Measurements from ENCODE around the gene PTTG1IP.

The PTTG1IP gene

GRCh38 chr21:44813727-44814126 lies 59.8 kb downstream of the PTTG1IP start:
- DNase-seq (ENCODE audit: low read depth): no peak
- no peak for TF ChIP-seq CTCF (IDR thresholded peaks at IDR 0.05; ENCODE audit: control insufficient read depth, extremely low read depth, insufficient read depth)
- no peak overlapping the region for H3K4me3 ChIP-seq (ENCODE audit: low read depth, low read length)

DNA sequence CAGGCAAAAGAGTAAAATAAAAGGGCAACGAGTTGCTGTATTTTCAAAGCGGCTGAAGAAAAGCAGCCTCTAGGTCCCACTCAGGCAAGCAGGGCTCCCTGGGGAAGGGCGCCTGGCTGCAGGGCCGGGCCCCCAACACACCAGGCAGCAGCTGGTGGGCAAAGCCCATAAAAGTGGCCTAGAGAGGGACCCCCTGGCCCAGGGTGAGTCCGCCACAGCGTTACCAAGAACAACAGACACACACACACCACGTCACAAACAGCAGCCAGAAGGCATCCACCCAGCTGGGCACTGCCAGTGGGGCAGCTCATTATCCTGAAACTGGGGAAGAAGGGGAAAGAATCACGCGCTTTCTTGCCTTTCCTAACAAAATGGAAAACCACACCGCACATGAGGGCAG lies 60.3 kb downstream of the PTTG1IP start:
- DNase-seq (ENCODE audit: low read depth): no peak
- TF ChIP-seq CTCF (IDR thresholded peaks at IDR 0.05; ENCODE audit: control insufficient read depth, extremely low read depth, insufficient read depth): no peak
- H3K4me3 ChIP-seq (ENCODE audit: low read depth, low read length): no peak overlapping the region

- TF ChIP-seq CTCF (IDR thresholded peaks at IDR 0.05; ENCODE audit: control insufficient read depth, extremely low read depth, insufficient read depth): no peak
- no peak for DNase-seq (ENCODE audit: low read depth)
- H3K4me3 ChIP-seq (ENCODE audit: low read depth, low read length): no peak overlapping the region
These were observed 60.9 kb downstream of the PTTG1IP start for GRCh38 chr21:44812640-44813039.

DNA sequence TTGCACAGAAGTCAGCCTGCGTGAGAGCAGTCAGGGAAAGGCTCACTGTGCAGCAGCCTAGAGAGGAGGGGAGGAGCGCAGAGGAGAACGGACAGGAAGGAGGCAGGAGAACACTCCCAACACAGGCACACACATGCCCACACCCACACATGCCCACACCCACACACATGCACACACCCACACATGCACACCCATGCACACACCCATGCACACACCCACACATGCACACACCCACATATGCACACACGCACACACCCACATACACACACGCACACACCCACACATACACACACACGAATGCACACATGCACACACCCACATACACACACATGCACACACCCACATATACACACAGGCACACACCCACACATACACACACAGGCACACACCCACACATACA lies 62.7 kb downstream of the PTTG1IP start:
- no peak for DNase-seq (ENCODE audit: low read depth)
- H3K4me3 ChIP-seq (ENCODE audit: low read depth, low read length): no peak overlapping the region
- no peak for TF ChIP-seq CTCF (IDR thresholded peaks at IDR 0.05; ENCODE audit: control insufficient read depth, extremely low read depth, insufficient read depth)

DNA sequence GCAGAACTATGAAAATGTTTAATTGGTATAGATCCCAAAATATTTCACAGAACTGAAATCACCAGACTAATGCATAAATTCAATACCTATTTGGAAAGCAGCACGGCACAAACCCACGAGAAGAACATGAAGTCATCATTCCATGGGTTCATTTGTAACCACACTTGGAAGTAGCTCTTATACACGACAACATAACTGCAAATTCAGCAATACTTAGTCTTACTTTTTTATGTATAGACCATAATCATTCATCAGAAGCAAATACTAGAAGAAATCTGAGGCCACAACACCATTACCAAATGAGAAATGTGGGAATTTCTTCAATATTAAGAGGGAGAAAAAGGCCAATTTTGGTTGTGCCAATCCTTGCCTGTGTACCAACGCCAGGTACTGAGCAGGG lies 67.6 kb downstream of the PTTG1IP start:
- DNase-seq (ENCODE audit: low read depth): no peak
- no peak overlapping the region for H3K4me3 ChIP-seq (ENCODE audit: low read depth, low read length)
- no peak for TF ChIP-seq CTCF (IDR thresholded peaks at IDR 0.05; ENCODE audit: control insufficient read depth, extremely low read depth, insufficient read depth)

- no peak overlapping the region for H3K4me3 ChIP-seq (ENCODE audit: low read depth, low read length)
- TF ChIP-seq CTCF (IDR thresholded peaks at IDR 0.05; ENCODE audit: control insufficient read depth, extremely low read depth, insufficient read depth): no peak
- no peak for DNase-seq (ENCODE audit: low read depth)
These were observed 68.3 kb downstream of the PTTG1IP start for GRCh38 chr21:44805226-44805625.

- no peak for DNase-seq (ENCODE audit: low read depth)
- no peak overlapping the region for H3K4me3 ChIP-seq (ENCODE audit: low read depth, low read length)
- no peak for TF ChIP-seq CTCF (IDR thresholded peaks at IDR 0.05; ENCODE audit: control insufficient read depth, extremely low read depth, insufficient read depth)
These were observed 68.7 kb downstream of the PTTG1IP start for GRCh38 chr21:44804762-44805161.

Measured in LNCaP clone FGC (cell line).